ENCODE data around the gene TLR2.

The TLR2 gene

GRCh38 chr4:153733751-153734448 is 49.8 kb downstream of the TLR2 start:
- DNase-seq, result no peak

- DNase-seq, result no peak
These were observed 51.9 kb downstream of the TLR2 start for GRCh38 chr4:153735906-153736461.

GRCh38 chr4:153741541-153741940 is 57.5 kb downstream of the TLR2 start:
- no peak for DNase-seq

- no peak for DNase-seq
These were observed 61.6 kb downstream of the TLR2 start for GRCh38 chr4:153745651-153746050.

- no peak for DNase-seq
These were observed 63.4 kb downstream of the TLR2 start for GRCh38 chr4:153747406-153747955.

- DNase-seq, result peak; percentile 10
These were observed 64.3 kb downstream of the TLR2 start for GRCh38 chr4:153748378-153748777.

GRCh38 chr4:153750197-153750817 is 66.2 kb downstream of the TLR2 start:
- DNase-seq, result peak; percentile 82

- DNase-seq, result no peak
These were observed 71.1 kb downstream of the TLR2 start for GRCh38 chr4:153755186-153755585.

All from DMS53 (cell line).